Sigmoid colon (tissue), 7 donors: ENCODE results near the gene FAM174C. TPM values are rescaled to one million over a fixed set of nuclear protein-coding genes. Genes with fewer than 3 reads are reported as not detected.

Experiments
- DNase-seq: peaks from one replicate; pipeline ENCODE4 v3.0.0-alpha.2; 2019
- H3K27ac ChIP-seq, 4 donors: fragments of 200-600 bp; sonication (generic); one replicate each; pipeline ENCODE4 v1.5.1; 2016 to 2019; ENCODE audit warnings: mild to moderate bottlenecking in 1 of 4
- H3K27me3 ChIP-seq, 3 donors: fragments of 200-600 bp; sonication (generic); one replicate each; pipeline ENCODE4 v1.5.1; 2019; ENCODE audit warnings: mild to moderate bottlenecking in 1 of 3
- H3K36me3 ChIP-seq, 4 donors: fragments of 200-600 bp; sonication (generic); one replicate each; pipeline ENCODE4 v1.5.1; 2016 to 2019
- H3K4me1 ChIP-seq, 4 donors: fragments of 200-600 bp; sonication (generic); one replicate each; pipeline ENCODE4 v1.5.1; 2017 to 2019
- H3K4me3 ChIP-seq, 4 donors: fragments of 200-600 bp; sonication (generic); one replicate each; pipeline ENCODE4 v1.5.1; 2017 to 2019; ENCODE audit warnings: mild to moderate bottlenecking in 2 of 4, moderate library complexity in 1 of 4
- H3K9me3 ChIP-seq, 4 donors: fragments of 200-600 bp in 3 of 4; sonication (generic) in 3 of 4; one replicate each; pipeline versions ENCODE4 v1.5.1 to v1.6.1; 2013 to 2019
- CTCF ChIP-seq, 4 experiments: fragments of 450-650 bp in 3 of 4; fragments of 200-600 bp in 1 of 4; IDR thresholded peaks; one replicate each; pipeline ENCODE4 v1.5.1; 2016 to 2019; ENCODE audit warnings: antibody characterized with exemption in 4 of 4, mild to moderate bottlenecking in 3 of 4, moderate library complexity in 2 of 4
- EP300 ChIP-seq, 4 donors: sonication (generic); formaldehyde crosslinking; IDR thresholded peaks; one replicate each; pipeline ENCODE4 v1.6.1; 2017; ENCODE audit warnings: antibody characterized with exemption in 4 of 4
- POLR2A ChIP-seq, 2 donors: fragments of 450-650 bp; IDR thresholded peaks; one replicate each; pipeline ENCODE4 v1.6.1; 2016; ENCODE audit warnings: antibody characterized with exemption in 2 of 2, mild to moderate bottlenecking in 2 of 2, moderate library complexity in 2 of 2
- POLR2AphosphoS5 ChIP-seq, 4 donors: sonication (generic); formaldehyde crosslinking; IDR thresholded peaks; one replicate each; pipeline ENCODE4 v1.6.1; 2017; ENCODE audit warnings: antibody characterized with exemption in 4 of 4
- WGBS, 2 donors: extraction: QIAGEN DNeasy Blood & Tissue Kit; methylation state at CpG; one replicate each; pipeline ENCODE4 v1.1.7; 2013; 5-methylcytosine and 5-hydroxymethylcytosine counted together
- intact Hi-C: fragments of 100-400 bp; cut with DNase I; formaldehyde crosslinking; loops from one replicate; pipeline ENCODE4 v1.15.1; 2023
- polyA plus RNA-seq, 3 donors: library from polyadenylated mRNA; stranded (reverse); fragments of 200-250 nt; gene quantifications; one replicate each; pipeline ENCODE4 v1.2.3, GENCODE V29; 2013
- total RNA-seq, 4 donors: library from RNA; depleted of rRNA; stranded (reverse); fragments of >200 nt; gene quantifications; one replicate each; pipeline ENCODE4 v1.1.0, GENCODE V29; 2016
- donor health status: healthy with polysubstance abuse.
- donor health status: Bipolar disorder and iron deficiency.
- donor health status: healthy.

FAM174C gene
- total and polyA plus RNA-seq, 7 donors = 24.7 to 87.8 (median 37.0) TPM

DNA sequence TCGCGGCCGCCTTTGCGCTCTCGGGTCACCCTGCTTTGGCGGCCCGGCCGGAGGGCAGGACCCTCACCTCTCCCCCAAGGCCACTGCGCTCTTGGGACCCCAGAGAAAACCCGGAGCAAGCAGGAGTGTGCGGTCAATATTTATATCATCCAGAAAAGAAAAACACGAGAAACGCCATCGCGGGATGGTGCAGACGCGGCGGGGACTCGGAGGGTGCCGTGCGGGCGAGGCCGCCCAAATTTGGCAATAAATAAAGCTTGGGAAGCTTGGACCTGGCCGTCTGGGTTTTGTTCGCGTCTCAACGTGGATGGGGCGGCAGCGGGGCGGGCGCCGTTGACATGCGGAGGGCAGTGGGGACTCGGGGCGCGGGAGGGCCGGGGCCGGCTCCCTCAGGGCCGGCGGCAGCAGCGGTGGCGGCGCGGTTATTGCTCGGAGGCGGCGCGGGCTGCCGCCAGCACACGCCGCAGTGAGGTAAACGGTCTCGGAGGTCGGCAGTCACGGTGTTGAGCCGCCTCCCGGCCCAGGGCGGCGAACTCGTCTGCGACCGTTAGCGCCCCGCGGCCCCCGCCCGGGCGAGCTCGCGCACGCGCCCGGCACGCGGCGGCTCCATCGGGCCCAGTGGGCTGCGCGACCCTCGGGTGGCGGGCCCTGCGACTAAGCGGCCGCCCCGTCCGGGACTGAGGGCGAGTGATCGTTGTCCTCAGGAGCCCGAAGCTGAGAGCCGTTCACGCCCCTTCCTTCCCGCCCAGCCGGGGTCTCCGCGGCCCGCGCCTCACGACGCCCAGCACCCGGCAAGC is 47.0 kb upstream of the FAM174C start:
- no peak overlapping the region for H3K4me3 ChIP-seq
- WGBS, 2 donors = 97% methylated on average over 100 of the region's 100 CpGs
- no peak for DNase-seq
- intact Hi-C loops = no loop called here
- TF ChIP-seq POLR2A (IDR thresholded peaks at IDR 0.05) (no peak), CTCF (IDR thresholded peaks at IDR 0.05) (no peak), EP300 (IDR thresholded peaks at IDR 0.05) (no peak), POLR2AphosphoS5 (IDR thresholded peaks at IDR 0.05) (no peak)
- H3K36me3 ChIP-seq = peaks cover under 1 to 51% (median 34%) of the 10 kb centered on the region in 4 donors
- H3K9me3 ChIP-seq = no peaks in the 10 kb centered on the region
- peaks cover 0 to 25% (median 16%) of the 10 kb centered on the region in 4 donors for H3K4me1 ChIP-seq
- no peaks in the 10 kb centered on the region for H3K27me3 ChIP-seq
- H3K27ac ChIP-seq = no peak overlapping the region

GRCh38 chr19:1229056-1229923 is 46.0 kb upstream of the FAM174C start:
- H3K36me3 ChIP-seq = peaks cover 0 to 41% (median 27%) of the 10 kb centered on the region in 4 donors
- no peak overlapping the region for H3K4me3 ChIP-seq
- H3K4me1 ChIP-seq = peaks cover 0 to 20% (median 15%) of the 10 kb centered on the region in 4 donors
- TF ChIP-seq POLR2A (IDR thresholded peaks at IDR 0.05) (no peak), POLR2AphosphoS5 (IDR thresholded peaks at IDR 0.05) (no peak), EP300 (IDR thresholded peaks at IDR 0.05) (no peak), CTCF (IDR thresholded peaks at IDR 0.05) (no peak)
- no peaks in the 10 kb centered on the region for H3K27me3 ChIP-seq
- WGBS, 2 donors = 94 to 96% methylated on average over 158 of the region's 158 CpGs
- no peak overlapping the region for H3K27ac ChIP-seq
- intact Hi-C loops = no loop called here
- DNase-seq = no peak
- H3K9me3 ChIP-seq = no peaks in the 10 kb centered on the region

DNA sequence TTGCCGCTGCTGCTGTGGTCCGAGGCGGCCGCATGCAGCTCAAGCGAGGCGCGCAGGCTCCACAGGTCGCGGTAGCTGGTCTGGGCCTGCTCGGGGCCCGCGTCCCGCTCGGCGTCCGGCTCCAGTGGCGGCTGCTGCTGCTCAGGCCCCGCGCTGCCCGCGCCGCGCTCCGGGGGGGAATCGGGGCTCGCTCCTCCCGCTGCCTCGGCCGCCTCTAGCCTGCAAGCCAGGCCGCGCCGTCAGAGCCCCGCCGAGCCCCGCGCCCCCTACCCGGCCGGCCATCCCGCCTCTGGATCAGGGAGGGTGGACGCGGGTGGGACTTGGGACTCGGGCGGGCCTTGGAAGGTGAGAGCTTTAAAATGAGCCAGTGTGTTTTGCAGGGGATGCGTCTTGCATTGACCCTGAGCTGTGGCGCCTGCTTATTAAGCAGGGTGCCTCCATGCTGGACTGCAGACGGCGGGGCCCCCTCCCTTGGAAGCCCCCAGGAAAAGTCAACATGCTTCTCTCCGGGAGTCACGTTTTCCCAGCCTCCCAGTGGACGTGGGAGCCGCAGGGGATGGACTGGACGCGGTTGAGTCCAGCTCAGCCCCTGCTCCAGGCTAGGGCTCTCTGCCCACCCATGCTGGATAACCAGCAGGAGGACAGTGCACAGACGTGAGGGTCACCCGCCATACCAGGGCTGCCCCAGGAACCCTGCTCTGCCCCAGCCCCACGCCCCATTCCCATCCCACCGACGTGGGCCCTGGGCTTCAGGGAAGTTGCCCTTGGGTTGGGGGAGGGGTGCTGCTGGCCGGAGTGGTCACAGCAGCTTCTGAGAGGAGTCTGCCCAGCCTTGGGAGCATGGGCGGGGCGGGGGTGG is 45.2 kb upstream of the FAM174C start:
- intact Hi-C loops = no loop called here
- 67 to 84% methylated on average over 61 of the region's 61 CpGs for WGBS, 2 donors
- no peak for TF ChIP-seq POLR2A (IDR thresholded peaks at IDR 0.05)
- TF ChIP-seq EP300 (IDR thresholded peaks at IDR 0.05) = no peak
- TF ChIP-seq CTCF (IDR thresholded peaks at IDR 0.05) = no peak
- TF ChIP-seq POLR2AphosphoS5 (IDR thresholded peaks at IDR 0.05) = no peak

DNA sequence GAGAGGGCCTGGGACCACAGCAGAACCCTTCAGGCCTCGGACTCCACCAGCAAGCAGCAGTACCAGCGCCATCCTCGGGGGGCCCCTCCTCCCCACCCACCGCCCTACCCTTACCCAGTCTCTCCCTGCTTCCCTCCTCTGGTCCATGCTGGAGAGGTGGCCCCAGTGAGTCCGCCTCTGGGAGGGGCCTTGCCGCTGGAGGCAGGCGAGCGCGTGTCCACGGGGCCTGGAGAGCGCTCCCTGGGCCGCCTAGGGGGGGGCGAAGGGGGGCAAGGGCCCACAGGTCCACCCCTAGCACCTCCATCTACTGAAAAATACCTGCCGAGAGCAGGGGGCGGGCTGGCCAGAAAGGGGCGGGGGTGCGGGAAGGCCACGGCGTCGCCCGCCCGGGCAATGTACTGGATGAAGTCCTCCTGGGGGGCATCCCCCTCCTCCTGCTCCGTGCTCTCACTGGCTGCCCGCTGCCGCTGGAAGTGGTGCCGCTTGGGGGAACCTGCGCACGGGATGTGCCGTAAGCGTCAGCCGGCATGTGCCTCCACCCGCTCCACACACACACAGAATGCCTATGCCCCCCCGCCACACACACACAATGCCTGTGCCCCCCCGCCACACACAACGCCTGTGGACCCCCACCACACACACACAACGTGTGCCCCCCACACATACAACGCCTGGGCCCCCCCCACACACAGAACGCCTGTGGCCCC is 44.4 kb upstream of the FAM174C start:
- WGBS, 2 donors = 44 to 80% methylated on average over 38 of the region's 38 CpGs
- no peak for DNase-seq
- intact Hi-C loops = no loop called here
- peaks cover 0 to 25% (median 19%) of the 10 kb centered on the region in 4 donors for H3K36me3 ChIP-seq
- peaks cover 0 to 20% (median 15%) of the 10 kb centered on the region in 4 donors for H3K4me1 ChIP-seq
- no peaks in the 10 kb centered on the region for H3K9me3 ChIP-seq
- H3K4me3 ChIP-seq = no peak overlapping the region
- H3K27ac ChIP-seq = no peak overlapping the region
- TF ChIP-seq CTCF (IDR thresholded peaks at IDR 0.05) (no peak), POLR2A (IDR thresholded peaks at IDR 0.05) (no peak), EP300 (IDR thresholded peaks at IDR 0.05) (no peak), POLR2AphosphoS5 (IDR thresholded peaks at IDR 0.05) (no peak)
- H3K27me3 ChIP-seq = peaks cover 0 to 5% (median 0%) of the 10 kb centered on the region in 3 donors

More for the DNA sequence above, 45.2 kb upstream of the FAM174C start:
- Histone ChIP-seq H3K9me3 (no peaks in the 10 kb centered on the region), H3K36me3 (peaks cover 0 to 33% (median 23%) of the 10 kb centered on the region in 4 donors), H3K4me3 (no peak overlapping the region), H3K27me3 (no peaks in the 10 kb centered on the region), H3K4me1 (peaks cover 0 to 20% (median 15%) of the 10 kb centered on the region in 4 donors), H3K27ac (no peak overlapping the region)
- no peak for DNase-seq
